ENCODE results near the gene SLC2A4RG.

DNA sequence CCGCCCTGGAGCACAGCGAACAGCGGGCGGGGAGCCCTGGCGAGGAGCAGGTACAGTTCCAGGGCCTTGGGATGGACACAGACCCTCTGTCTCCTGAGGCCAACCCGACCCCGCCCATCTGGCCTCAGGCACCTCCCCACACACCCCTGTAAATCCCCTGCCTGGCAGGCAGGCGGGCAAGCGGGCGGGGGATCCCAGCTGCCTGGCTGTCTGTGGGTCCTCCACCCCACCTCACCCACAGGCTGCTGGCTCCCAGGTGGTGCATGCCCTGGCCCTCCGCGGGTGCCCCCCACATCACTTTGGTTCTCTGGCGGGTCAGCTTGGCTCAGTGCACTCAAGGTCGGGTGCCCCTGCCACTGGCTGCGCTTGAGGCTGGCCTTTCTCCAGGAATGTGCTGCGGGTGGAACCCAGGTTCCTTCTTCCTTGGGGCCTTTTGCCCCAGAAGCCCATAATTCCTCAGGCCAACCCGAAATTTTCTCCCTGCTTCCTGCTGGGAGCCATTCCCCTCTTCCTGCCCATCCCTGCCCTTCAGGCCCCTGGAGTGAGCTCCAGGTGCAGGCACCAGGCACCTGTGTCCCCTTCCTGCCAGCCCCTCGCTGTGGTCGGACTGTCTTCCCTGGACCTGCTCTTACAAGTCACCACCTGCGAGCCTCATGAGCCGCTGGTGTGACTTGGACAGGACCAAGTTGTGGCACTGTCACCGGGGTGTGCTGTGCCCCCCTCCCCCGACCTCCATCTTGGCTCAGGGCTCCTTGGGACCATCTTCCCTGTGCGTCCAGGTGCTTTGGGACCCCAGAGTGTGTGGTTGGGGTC lies 48.5 kb upstream of the SLC2A4RG start:
- no peak for TF ChIP-seq POLR2A (IDR thresholded peaks at IDR 0.05)
- TF ChIP-seq, protein P1, sequence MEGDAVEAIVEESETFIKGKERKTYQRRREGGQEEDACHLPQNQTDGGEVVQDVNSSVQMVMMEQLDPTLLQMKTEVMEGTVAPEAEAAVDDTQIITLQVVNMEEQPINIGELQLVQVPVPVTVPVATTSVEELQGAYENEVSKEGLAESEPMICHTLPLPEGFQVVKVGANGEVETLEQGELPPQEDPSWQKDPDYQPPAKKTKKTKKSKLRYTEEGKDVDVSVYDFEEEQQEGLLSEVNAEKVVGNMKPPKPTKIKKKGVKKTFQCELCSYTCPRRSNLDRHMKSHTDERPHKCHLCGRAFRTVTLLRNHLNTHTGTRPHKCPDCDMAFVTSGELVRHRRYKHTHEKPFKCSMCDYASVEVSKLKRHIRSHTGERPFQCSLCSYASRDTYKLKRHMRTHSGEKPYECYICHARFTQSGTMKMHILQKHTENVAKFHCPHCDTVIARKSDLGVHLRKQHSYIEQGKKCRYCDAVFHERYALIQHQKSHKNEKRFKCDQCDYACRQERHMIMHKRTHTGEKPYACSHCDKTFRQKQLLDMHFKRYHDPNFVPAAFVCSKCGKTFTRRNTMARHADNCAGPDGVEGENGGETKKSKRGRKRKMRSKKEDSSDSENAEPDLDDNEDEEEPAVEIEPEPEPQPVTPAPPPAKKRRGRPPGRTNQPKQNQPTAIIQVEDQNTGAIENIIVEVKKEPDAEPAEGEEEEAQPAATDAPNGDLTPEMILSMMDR (IDR thresholded peaks at IDR 0.05) = no peak
